ENCODE data around the gene SRRD. TPM values are rescaled to one million over a fixed set of nuclear protein-coding genes. Genes with fewer than 3 reads are reported as not detected.
"Not testable (repeated sequence)": the region's sequence is repeated elsewhere in the genome, so short reads cannot be mapped to it uniquely, and the experiment has no call there.

The SRRD gene
- total RNA-seq, 1 experiment from 2014 or later, result 39.6 TPM

GRCh38 chr22:26527167-26527566 lies 43.5 kb downstream of the SRRD start:
- H3K27ac ChIP-seq, result no peak overlapping the region
- H3K27me3 ChIP-seq (replicated peaks), result no peaks in the 10 kb centered on the region
- no peaks in the 10 kb centered on the region for H3K9me3 ChIP-seq (replicated peaks)
- DNase-seq (ENCODE audit: low read depth in 1 of 2, low spot score in 2 of 2), result no peak
- no peaks in the 10 kb centered on the region for H3K4me1 ChIP-seq (replicated peaks)
- H3K36me3 ChIP-seq, result peaks cover 29% of the 10 kb centered on the region
- no peak overlapping the region for H3K4me3 ChIP-seq

GRCh38 chr22:26527574-26528465 lies 44.1 kb downstream of the SRRD start:
- no peak for DNase-seq (ENCODE audit: low read depth in 1 of 2, low spot score in 2 of 2)
- H3K9me3 ChIP-seq (replicated peaks), result no peaks in the 10 kb centered on the region
- no peak overlapping the region for H3K4me3 ChIP-seq

GRCh38 chr22:26528518-26528917 lies 44.8 kb downstream of the SRRD start:
- H3K4me3 ChIP-seq; H3K27me3 ChIP-seq (replicated peaks); H3K27ac ChIP-seq; DNase-seq (ENCODE audit: low read depth in 1 of 2, low spot score in 2 of 2); H3K9me3 ChIP-seq (replicated peaks); H3K4me1 ChIP-seq (replicated peaks): not testable (repeated sequence)
- H3K36me3 ChIP-seq, result peaks cover 29% of the 10 kb centered on the region

More at GRCh38 chr22:26527574-26528465, 44.1 kb downstream of the SRRD start:
- H3K27ac ChIP-seq, result no peak overlapping the region
- 0 out of 2 replicates have a peak, but pooled peaks cover 2% of the 10 kb centered on the region for H3K4me1 ChIP-seq (replicated peaks)
- peaks cover 29% of the 10 kb centered on the region for H3K36me3 ChIP-seq
- no peaks in the 10 kb centered on the region for H3K27me3 ChIP-seq (replicated peaks)

GRCh38 chr22:26529345-26529744 lies 45.7 kb downstream of the SRRD start:
- DNase-seq (ENCODE audit: low read depth in 1 of 2, low spot score in 2 of 2), result no peak
- H3K27me3 ChIP-seq (replicated peaks), result no peaks in the 10 kb centered on the region
- H3K4me3 ChIP-seq, result no peak overlapping the region
- 0 out of 2 replicates have a peak, but pooled peaks cover 5% of the 10 kb centered on the region for H3K4me1 ChIP-seq (replicated peaks)
- H3K36me3 ChIP-seq, result peaks cover 29% of the 10 kb centered on the region
- no peaks in the 10 kb centered on the region for H3K9me3 ChIP-seq (replicated peaks)
- H3K27ac ChIP-seq, result no peak overlapping the region

- H3K9me3 ChIP-seq (replicated peaks), result no peaks in the 10 kb centered on the region
- no peaks in the 10 kb centered on the region for H3K27me3 ChIP-seq (replicated peaks)
- H3K4me1 ChIP-seq (replicated peaks), result 0 out of 2 replicates have a peak, but pooled peaks cover 5% of the 10 kb centered on the region
- no peak overlapping the region for H3K4me3 ChIP-seq
- no peak overlapping the region for H3K27ac ChIP-seq
- DNase-seq (ENCODE audit: low read depth in 1 of 2, low spot score in 2 of 2), result no peak
- H3K36me3 ChIP-seq, result peaks cover 16% of the 10 kb centered on the region
Observed at GRCh38 chr22:26534171-26534855, 50.6 kb downstream of the SRRD start.

- Histone ChIP-seq H3K27me3 (replicated peaks) (no peaks in the 10 kb centered on the region), H3K27ac (no peak overlapping the region), H3K36me3 (peaks cover 21% of the 10 kb centered on the region), H3K4me1 (replicated peaks) (0 out of 2 replicates have a peak, but pooled peaks cover 5% of the 10 kb centered on the region), H3K9me3 (replicated peaks) (no peaks in the 10 kb centered on the region), H3K4me3 (no peak overlapping the region)
- no peak for DNase-seq (ENCODE audit: low read depth in 1 of 2, low spot score in 2 of 2)
Observed at GRCh38 chr22:26534874-26535602, 51.4 kb downstream of the SRRD start.

- H3K4me3 ChIP-seq, result no peak overlapping the region
- no peaks in the 10 kb centered on the region for H3K9me3 ChIP-seq (replicated peaks)
- no peaks in the 10 kb centered on the region for H3K27me3 ChIP-seq (replicated peaks)
- H3K36me3 ChIP-seq, result peaks cover 26% of the 10 kb centered on the region
- 0 out of 2 replicates have a peak, but pooled peaks cover 5% of the 10 kb centered on the region for H3K4me1 ChIP-seq (replicated peaks)
- H3K27ac ChIP-seq, result no peak overlapping the region
- no peak for DNase-seq (ENCODE audit: low read depth in 1 of 2, low spot score in 2 of 2)
Observed at GRCh38 chr22:26535603-26535908, 51.9 kb downstream of the SRRD start.

GRCh38 chr22:26536056-26536761 lies 52.5 kb downstream of the SRRD start:
- Histone ChIP-seq H3K9me3 (replicated peaks) (no peaks in the 10 kb centered on the region), H3K4me1 (replicated peaks) (0 out of 2 replicates have a peak, but pooled peaks cover 5% of the 10 kb centered on the region), H3K27me3 (replicated peaks) (no peaks in the 10 kb centered on the region), H3K4me3 (no peak overlapping the region), H3K36me3 (peaks cover 29% of the 10 kb centered on the region), H3K27ac (no peak overlapping the region)
- DNase-seq (ENCODE audit: low read depth in 1 of 2, low spot score in 2 of 2), result no peak

GRCh38 chr22:26536762-26537134 lies 53.1 kb downstream of the SRRD start:
- H3K27ac ChIP-seq, result no peak overlapping the region
- no peaks in the 10 kb centered on the region for H3K27me3 ChIP-seq (replicated peaks)
- DNase-seq (ENCODE audit: low read depth in 1 of 2, low spot score in 2 of 2), result no peak
- H3K36me3 ChIP-seq, result peaks cover 31% of the 10 kb centered on the region
- no peak overlapping the region for H3K4me3 ChIP-seq
- H3K9me3 ChIP-seq (replicated peaks), result no peaks in the 10 kb centered on the region
- 0 out of 2 replicates have a peak, but pooled peaks cover 5% of the 10 kb centered on the region for H3K4me1 ChIP-seq (replicated peaks)

- Histone ChIP-seq H3K4me3 (no peak overlapping the region), H3K4me1 (replicated peaks) (no peaks in the 10 kb centered on the region), H3K27me3 (replicated peaks) (no peaks in the 10 kb centered on the region), H3K9me3 (replicated peaks) (no peaks in the 10 kb centered on the region), H3K36me3 (peaks cover 36% of the 10 kb centered on the region), H3K27ac (no peak overlapping the region)
- DNase-seq (ENCODE audit: low read depth in 1 of 2, low spot score in 2 of 2), result no peak
Observed at GRCh38 chr22:26540119-26540518, 56.4 kb downstream of the SRRD start.

- Histone ChIP-seq H3K36me3 (peaks cover 29% of the 10 kb centered on the region), H3K4me3 (no peak overlapping the region), H3K9me3 (replicated peaks) (no peaks in the 10 kb centered on the region), H3K4me1 (replicated peaks) (no peaks in the 10 kb centered on the region), H3K27me3 (replicated peaks) (no peaks in the 10 kb centered on the region), H3K27ac (no peak overlapping the region)
- no peak for DNase-seq (ENCODE audit: low read depth in 1 of 2, low spot score in 2 of 2)
Observed at GRCh38 chr22:26541167-26541819, 57.6 kb downstream of the SRRD start.

- H3K36me3 ChIP-seq, result peaks cover 39% of the 10 kb centered on the region
- H3K9me3 ChIP-seq (replicated peaks), result no peaks in the 10 kb centered on the region
- DNase-seq (ENCODE audit: low read depth in 1 of 2, low spot score in 2 of 2), result no peak
- no peak overlapping the region for H3K4me3 ChIP-seq
- H3K27me3 ChIP-seq (replicated peaks), result no peaks in the 10 kb centered on the region
- no peak overlapping the region for H3K27ac ChIP-seq
- no peaks in the 10 kb centered on the region for H3K4me1 ChIP-seq (replicated peaks)
Observed at GRCh38 chr22:26542831-26543230, 59.2 kb downstream of the SRRD start.
